TTC549 (cell line): Measurements from ENCODE around the gene OSM.

Experiments used
- FAIRE-seq: peaks from 2 replicates; lab custom pipeline; 2012; peaks lifted over from hg19 to GRCh38; lab: Jason Lieb, UNC

OSM gene

DNA sequence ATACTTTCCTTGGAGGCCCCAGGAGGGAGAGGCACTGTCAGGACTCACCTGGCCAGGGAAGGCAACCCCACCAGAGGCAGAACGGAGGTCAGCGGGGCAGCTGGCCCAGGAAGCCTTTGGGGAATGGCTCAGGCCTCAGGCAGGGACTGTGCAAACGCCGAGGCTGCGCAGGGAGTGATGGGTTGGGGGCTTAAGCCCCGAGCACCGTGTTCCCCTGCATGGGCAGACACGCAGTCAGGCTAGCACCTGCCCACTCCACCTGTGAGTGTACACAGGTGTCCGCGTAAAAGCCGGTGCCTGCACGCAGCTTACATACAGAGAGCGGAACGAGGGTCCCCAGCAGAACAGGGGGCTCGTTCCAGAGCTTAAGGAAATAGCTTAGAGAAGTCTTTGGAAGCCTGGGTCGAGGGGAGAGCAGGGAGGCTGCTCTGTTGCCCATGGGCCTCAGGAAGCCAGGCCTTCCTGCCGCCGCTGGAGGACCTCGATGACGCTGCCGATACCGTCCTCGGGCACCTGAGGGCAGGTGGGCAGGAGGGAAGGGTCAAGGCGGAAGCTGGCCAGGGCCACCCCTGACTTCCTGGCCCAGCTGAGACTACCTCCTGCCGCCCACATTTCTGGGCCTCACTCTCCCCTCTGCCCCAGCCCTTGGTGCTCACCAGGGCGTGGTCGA is 18.7 kb upstream of the OSM start:
- no peak for FAIRE-seq

DNA sequence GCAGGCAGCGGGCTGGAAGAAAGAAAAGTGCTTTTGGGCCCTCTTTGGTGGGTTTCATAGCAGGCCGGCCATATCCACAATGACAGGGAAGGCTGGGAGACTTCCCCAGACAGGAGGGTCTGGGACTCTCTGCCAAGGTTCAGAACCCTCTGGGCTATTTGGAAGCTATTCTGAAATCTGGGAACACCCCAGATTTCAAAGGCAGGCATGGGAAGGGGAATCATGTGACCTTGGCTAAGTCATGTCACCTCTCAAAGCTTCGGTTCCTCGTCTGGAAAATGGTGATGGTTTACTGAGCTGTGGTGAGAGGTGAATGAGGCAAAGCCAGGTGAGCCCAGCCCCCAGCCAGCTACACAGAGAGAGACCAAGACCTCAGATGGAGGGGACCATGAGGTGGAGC is 18.0 kb upstream of the OSM start:
- FAIRE-seq, result no peak

- FAIRE-seq, result no peak
These were observed 17.5 kb upstream of the OSM start for GRCh38 chr22:30284172-30284571.

- no peak for FAIRE-seq
These were observed 16.7 kb upstream of the OSM start for GRCh38 chr22:30283342-30283741.

DNA sequence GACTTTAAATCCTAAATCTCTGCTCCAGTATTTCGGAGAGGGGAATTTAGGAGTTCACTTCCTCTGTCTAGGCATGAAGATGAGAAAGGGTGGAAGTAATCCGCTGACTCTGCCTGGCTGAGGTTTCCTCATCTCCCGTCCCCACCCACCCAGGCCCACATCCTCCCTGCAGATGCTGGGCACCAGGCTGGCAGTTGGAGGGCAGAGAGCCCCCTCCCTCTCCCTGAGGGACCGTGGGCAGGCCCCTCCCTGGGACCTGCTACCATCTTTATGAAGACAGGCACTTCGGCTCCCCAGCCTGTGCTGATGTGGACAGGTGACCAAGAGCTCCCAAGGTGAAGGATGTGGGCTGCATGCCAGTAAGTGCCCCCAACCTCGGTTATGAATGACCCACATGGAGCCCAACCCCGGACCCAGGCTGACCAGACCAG is 16.0 kb upstream of the OSM start:
- no peak for FAIRE-seq

DNA sequence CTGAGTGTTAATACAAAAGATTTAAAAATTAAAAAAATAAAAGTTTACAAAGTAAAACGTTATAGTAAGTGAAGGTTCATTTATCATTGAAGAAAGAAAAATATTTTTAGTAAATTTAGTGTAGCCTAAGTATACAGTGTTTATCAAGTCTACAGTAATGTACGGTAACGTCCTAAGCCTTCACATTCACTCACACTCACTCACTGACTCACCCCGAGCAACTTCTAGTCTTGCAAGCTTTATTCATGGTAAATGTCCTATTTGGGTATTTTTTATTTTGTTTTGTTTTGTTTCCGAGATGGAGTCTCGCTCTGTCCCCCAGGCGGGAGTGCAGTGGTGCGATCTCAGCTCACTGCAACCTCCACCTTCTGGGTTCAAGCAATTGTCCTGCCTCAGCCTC is 13.9 kb upstream of the OSM start:
- FAIRE-seq, result no peak

DNA sequence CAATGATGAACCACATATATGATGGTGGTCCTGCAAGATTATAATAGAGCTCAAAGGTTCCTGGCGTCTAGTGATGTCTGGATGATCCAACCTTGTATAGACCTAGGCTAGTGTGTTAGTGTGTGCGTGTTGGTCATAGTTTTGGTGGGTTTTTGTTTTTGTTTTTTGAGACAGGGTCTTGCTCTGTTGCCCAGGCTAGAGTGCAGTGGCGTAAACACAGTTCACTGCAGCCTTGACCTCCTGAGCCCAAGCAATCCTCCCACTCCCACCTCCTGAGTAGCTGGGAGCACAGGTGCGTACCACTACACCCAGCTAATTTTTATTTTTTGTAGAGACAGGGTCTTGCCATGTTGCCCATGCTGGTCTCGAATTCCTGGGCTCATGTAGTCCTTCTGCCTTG is 13.3 kb upstream of the OSM start:
- FAIRE-seq, result no peak

DNA sequence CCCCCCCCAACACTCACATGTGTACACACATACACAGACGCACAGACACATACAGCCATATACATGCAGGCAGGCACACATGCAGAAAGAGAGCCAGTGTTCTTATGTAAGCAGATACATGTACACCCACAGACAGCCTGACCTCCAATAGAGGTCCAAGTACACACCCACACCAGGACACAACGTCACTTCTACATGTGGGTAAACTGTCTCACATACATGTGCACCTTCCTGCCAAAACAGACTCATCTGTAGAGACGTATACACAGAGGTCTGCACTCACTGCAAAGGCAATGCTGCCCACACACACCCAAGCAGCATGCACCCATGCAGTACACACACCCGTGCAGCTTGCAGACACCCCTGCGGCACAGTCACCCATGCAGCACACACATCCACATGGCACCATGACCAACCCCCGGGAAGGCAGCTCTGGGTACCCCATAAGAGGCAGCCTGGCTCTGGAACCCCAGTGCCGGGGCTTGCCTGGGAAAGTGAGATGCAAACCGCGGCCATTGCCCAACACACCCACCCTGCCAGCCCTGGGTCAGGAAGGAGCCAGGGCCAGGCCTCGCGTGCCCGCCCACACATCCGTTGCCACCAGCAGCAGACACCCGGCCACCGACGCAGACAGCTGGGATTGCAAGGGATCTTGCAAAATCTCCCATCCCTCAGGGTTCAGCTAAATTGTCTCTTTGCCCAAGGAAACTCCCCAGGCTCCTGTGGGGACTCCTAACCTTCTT is 12.6 kb upstream of the OSM start:
- FAIRE-seq, result no peak

DNA sequence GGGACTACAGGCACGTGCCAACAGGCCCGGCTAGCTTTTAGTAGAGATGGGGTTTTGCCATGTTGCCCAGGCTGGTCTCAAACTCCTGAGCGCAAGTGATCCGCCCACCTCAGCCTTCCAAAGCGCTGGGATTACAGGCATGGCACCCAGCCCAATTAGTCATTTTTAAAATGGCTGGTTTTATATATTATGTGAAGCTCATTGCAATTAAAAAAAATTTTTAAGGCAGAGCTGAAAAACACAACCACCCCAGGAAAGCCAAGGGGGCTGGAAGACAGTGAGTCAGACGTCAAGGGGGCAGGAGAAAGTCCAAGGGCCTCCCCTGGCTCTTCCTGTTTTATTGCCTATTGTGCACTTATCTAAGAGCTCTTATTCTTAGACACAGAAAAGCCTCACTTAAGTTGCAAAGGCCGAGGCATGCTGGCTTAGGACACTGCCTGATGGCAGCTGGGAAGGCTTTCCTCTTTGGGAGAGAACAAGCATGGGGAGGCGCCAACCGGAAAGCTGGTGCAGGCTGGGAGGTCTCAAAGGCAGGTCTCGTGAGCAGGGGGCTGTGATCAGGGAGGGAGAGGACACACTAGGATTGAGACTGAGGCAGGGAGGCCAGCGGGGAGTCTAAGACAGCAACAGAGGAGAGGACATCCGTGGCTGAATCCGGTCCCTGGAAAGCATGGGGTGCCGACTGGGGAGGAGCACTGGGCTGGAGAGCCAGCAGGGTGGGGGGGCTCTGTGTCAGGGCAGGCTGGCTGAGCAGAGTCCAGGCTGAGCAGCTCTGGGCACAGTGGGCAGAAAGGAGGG is 11.1 kb upstream of the OSM start:
- no peak for FAIRE-seq

GRCh38 chr22:30276039-30276438 is 9.4 kb upstream of the OSM start:
- FAIRE-seq, result no peak

GRCh38 chr22:30275625-30276024 is 9.0 kb upstream of the OSM start:
- FAIRE-seq, result no peak

GRCh38 chr22:30274437-30274812 is 7.8 kb upstream of the OSM start:
- no peak for FAIRE-seq

GRCh38 chr22:30273711-30274436 is 7.2 kb upstream of the OSM start:
- no peak for FAIRE-seq

DNA sequence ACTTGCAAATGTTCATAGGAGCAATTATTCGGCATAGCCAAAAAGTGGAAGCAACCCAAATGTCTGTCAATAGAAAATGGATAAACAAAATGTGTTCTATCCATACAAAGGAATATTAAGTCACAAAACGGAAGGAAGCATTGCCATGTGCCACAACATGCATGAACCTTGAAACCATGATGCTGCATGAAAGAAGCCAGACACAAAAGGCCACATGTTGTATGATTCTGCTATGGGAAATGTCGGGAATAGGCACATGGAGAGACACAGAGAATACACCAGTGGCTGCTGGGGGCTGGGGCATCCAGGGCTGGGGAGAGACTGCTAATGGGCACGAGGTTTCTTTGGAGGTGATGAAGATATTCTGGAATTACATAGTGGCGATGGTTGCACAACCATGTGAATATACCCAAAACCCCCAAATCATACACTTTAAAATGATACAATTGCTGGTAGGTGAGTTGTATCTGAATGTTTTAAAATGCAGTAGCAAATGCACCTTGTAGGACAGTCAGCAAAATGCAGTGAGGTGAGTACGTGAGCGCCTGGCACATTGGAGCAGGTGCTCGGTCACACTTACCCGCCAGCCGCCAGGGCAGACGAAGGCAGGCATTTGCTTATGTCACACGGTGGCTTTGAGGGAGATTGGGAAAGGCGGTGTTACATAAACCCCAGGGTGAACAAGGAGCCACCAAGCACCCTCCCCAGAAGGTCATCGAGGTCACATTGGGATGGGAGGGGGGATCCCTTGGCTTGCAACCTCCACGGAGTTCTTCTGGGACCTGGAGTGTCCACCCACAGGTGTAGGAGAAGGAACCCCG is 6.3 kb upstream of the OSM start:
- FAIRE-seq, result no peak

DNA sequence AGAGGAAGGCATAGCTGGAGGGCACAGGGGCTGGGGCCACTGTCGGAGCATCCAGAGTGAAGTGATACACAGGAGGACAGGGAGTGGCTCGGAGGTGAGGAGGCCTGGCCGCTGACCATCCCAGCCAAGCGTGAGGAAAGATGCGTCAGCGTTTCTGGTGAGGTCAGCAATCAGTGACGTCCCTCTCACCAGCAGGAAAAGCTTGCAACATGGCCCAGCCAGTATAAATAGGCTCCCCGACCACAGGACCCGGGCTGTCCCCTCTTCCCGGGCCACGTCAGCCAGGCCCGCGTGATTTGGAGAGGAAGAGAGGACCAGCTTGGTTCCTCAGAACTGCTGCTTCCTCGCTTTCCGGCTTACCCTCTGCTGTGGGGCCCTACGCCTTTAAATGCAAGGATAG is 4.2 kb upstream of the OSM start:
- FAIRE-seq, result no peak

- FAIRE-seq, result no peak
These were observed 1.7 kb upstream of the OSM start for GRCh38 chr22:30268331-30268730.

DNA sequence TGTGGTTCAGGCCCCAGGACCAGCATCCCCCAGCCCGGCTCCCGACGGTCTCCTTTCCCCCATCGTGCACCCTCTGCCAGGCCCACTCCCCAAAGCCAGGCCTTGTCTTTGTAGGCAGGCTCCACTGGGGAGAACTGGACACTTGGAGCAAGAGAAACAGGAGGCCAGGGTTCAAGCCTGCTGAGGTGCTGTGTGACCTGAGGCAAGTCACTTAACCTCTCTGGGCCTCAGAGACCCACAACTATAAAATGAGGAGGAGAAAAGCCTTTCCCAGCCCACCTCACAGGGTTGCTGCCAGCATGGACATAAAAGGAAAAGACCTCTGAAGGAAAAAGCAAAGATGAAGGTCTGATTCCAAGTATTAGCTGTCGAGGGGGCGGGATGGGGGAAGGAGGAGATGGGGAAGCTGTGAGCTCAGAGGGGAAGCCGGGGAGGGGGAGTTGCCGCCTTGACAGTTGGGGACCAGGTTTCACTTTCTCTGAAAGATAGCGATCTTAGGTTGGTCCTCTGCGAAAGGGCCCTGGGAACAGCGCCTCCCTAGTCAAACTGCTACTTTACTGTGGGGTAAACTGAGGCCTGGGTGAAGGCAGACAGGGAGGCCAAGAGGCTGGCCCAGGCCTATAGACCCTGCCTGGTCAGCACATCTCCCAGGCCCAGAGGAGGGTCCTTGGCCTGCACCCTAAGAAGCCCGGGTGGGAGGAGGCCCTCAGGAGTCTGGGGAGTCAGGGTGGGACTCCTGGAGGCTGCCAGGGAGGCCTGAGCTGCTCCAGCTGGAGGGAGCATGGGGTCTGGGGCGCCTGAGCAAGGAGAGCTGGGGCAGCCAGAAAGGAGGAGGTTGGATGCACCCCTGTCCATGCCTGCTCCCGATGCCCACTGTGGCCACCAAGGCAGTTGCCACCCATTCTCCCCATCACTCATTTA is 991 bp upstream of the OSM start:
- no peak for FAIRE-seq

- FAIRE-seq, result no peak
These were observed 717 bp downstream of the OSM start for GRCh38 chr22:30265823-30266444.

DNA sequence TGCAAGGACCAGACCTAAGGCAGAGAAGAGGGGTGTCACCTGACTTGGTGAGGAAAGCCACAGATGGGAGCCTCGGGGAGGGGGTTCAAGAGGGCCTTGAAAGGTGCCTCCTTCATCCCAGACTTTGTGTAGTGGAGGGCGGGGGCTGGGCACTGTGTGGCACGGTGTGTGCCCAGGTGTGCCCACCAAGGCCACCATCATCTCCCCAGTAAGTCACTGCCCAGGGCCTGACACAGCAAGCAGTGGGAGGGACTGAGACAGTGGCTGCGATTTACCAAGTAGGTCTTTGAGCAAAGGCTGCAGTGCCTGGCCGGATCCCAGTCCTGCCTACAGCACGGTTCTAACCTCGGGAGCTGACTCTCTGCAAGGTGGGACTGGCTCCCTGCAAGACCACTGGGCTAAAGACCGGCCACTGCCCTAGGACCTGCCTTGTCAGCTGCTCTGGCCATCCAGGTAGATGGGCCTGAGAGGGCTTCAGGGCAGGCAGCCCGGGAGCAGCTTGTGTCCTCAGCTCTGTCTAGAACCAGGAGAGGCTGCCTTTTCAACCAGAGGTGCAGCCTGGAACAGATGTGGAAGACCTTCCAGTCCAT is 1.4 kb downstream of the OSM start:
- no peak for FAIRE-seq

GRCh38 chr22:30263883-30264282 is 2.8 kb downstream of the OSM start:
- no peak for FAIRE-seq
